ENCODE measurements around the gene GAK.

GRCh38 chr4:924107-925096 is 7.7 kb downstream of the GAK start:
- no peak for TF ChIP-seq CTCF (IDR thresholded peaks at IDR 0.05)
- no peak for TF ChIP-seq POLR2A (IDR thresholded peaks at IDR 0.05)

Measured in vagina (tissue), 2 donors.